T-cell (primary cell): ENCODE results near the gene PRR5L. TPM values are rescaled to one million over a fixed set of nuclear protein-coding genes. Genes with fewer than 3 reads are reported as not detected.

Source experiments
- ATAC-seq, 4 experiments: fragments of 200-7000 bp in 3 of 4; fragments of 150-1000 bp in 1 of 4; cut with Tn5 transposase; replicated peaks in 1 of 4; 1 replicate in 3 of 4; 2 replicates in 1 of 4; pipeline ENCODE4 v1.10.0; 2021; ENCODE audit warnings: moderate library complexity in 3 of 4, mild to moderate bottlenecking in 2 of 4, moderate number of reproducible peaks in 1 of 4
- CTCF ChIA-PET, 2 donors: fragments of 300-600 bp; sonication (Branson Sonifier 250); formaldehyde crosslinking; loops; one replicate each; lab custom pipeline; 2022; ENCODE audit warnings: antibody characterized with exemption in 2 of 2; lab: Charles Lee
- POLR2A ChIA-PET, 2 donors: fragments of 300-600 bp; sonication (Branson Sonifier 250); formaldehyde crosslinking; loops; one replicate each; lab custom pipeline; 2022; ENCODE audit warnings: antibody characterized with exemption in 2 of 2; lab: Charles Lee
- DNase-seq, 35 experiments: peaks; one replicate each; pipeline versions ENCODE4 v3.0.0 to v3.0.0-alpha.2; 2013 to 2023
- H3K27ac ChIP-seq: one replicate; pipeline ENCODE4 v1.5.1; 2013; ENCODE audit warnings: low read length
- H3K27me3 ChIP-seq, 2 experiments: replicated peaks in 1 of 2; 1 replicate in 1 of 2; 2 replicates in 1 of 2; pipeline versions ENCODE4 v1.6.1 to v1.7.0; 2013; ENCODE audit warnings: low read length in 1 of 2, mixed read lengths in 1 of 2; ENCODE audit not compliant: control insufficient read depth in 2 of 2, insufficient read depth in 2 of 2; ENCODE audit errors: extremely low read depth in 1 of 2
- H3K36me3 ChIP-seq, 2 donors: 1 replicate in 1 of 2; 2 replicates in 1 of 2; pipeline versions ENCODE4 v1.6.1 to v1.7.0; 2013; ENCODE audit warnings: low read length in 1 of 2; ENCODE audit not compliant: control insufficient read depth in 2 of 2, insufficient read depth in 1 of 2; ENCODE audit errors: extremely low read depth in 1 of 2
- H3K4me1 ChIP-seq, 2 experiments: 1 replicate in 1 of 2; 2 replicates in 1 of 2; pipeline versions ENCODE4 v1.6.1 to v1.7.0; 2013; ENCODE audit warnings: low read length in 2 of 2, mixed read lengths in 1 of 2; ENCODE audit not compliant: insufficient read depth in 2 of 2, control insufficient read depth in 1 of 2; ENCODE audit errors: extremely low read depth in 1 of 2
- H3K4me3 ChIP-seq, 2 donors: 1 replicate in 1 of 2; 2 replicates in 1 of 2; pipeline versions ENCODE4 v1.5.1 to v1.7.0; 2013; ENCODE audit warnings: mild to moderate bottlenecking in 2 of 2, low read length in 1 of 2, moderate library complexity in 1 of 2; ENCODE audit not compliant: control insufficient read depth in 1 of 2; ENCODE audit errors: extremely low read depth in 1 of 2
- H3K9me3 ChIP-seq: 2 replicates; pipeline ENCODE4 v1.7.0; 2013
- H3K27ac Mint-ChIP-seq, 2 donors: one replicate each; pipeline ENCODE4 v1.8.0; 2020 to 2021; ENCODE audit warnings: mild to moderate bottlenecking in 2 of 2, mixed read lengths in 2 of 2
- H3K27me3 Mint-ChIP-seq, 2 donors: one replicate each; pipeline ENCODE4 v1.8.0; 2021 to 2022; ENCODE audit warnings: mixed read lengths in 2 of 2
- H3K36me3 Mint-ChIP-seq: one replicate; pipeline ENCODE4 v1.8.0; 2021; ENCODE audit warnings: mixed read lengths
- H3K4me1 Mint-ChIP-seq, 3 donors: one replicate each; pipeline ENCODE4 v1.8.0; 2020 to 2022; ENCODE audit warnings: mixed read lengths in 3 of 3, mild to moderate bottlenecking in 1 of 3
- H3K4me3 Mint-ChIP-seq, 3 donors: one replicate each; pipeline ENCODE4 v1.8.0; 2020 to 2022; ENCODE audit warnings: mild to moderate bottlenecking in 3 of 3, mixed read lengths in 3 of 3, moderate library complexity in 3 of 3
- H3K9me3 Mint-ChIP-seq, 3 donors: one replicate each; pipeline ENCODE4 v1.8.0; 2020 to 2022; ENCODE audit warnings: mixed read lengths in 3 of 3
- WGBS: methylation state at CpG from one replicate; pipeline ENCODE4 v1.1.5; 2013; ENCODE audit warnings: missing lambda C conversion rate; ENCODE audit not compliant: insufficient coverage; 5-methylcytosine and 5-hydroxymethylcytosine counted together
- total RNA-seq, 35 experiments: library from RNA in 6 of 35; stranded (reverse) in 6 of 35; fragments of 120-200 nt in 1 of 35; gene quantifications; one replicate each; pipeline versions ENCODE4 v1.2.1 to v1.2.4 and lab custom pipeline; 2013 to 2026

Gene PRR5L
- total RNA-seq, 5 donors from 2014 or later (not counting 1 experiment from before 2014, with no cell fraction given) = 22.3 to 64.0 (median 31.3) TPM

GRCh38 chr11:36386411-36386810, 90.3 kb downstream of the PRR5L start:
- H3K27me3 Mint-ChIP-seq = peaks cover 0 to 4% of the 10 kb centered on the region in 2 donors
- H3K27me3 ChIP-seq = no peaks in the 10 kb centered on the region
- ATAC-seq (no peak), DNase-seq (no peak)
- H3K4me3 ChIP-seq = no peak overlapping the region
- H3K4me1 Mint-ChIP-seq = peaks cover 6 to 69% (median 25%) of the 10 kb centered on the region in 3 donors
- no peaks in the 10 kb centered on the region for H3K9me3 Mint-ChIP-seq
- WGBS = 100% methylated on average over 2 of the region's 3 CpGs
- H3K36me3 Mint-ChIP-seq = peaks cover 3% of the 10 kb centered on the region
- ChIA-PET CTCF (no interaction called here), POLR2A (no interaction called here)
- no peak overlapping the region for H3K4me3 Mint-ChIP-seq
- H3K36me3 ChIP-seq = peaks cover 0 to 11% of the 10 kb centered on the region in 2 donors
- peak overlapping the region in 1 of 2 donors; percentile 33 for H3K27ac Mint-ChIP-seq
- H3K9me3 ChIP-seq = no peaks in the 10 kb centered on the region
- no peak overlapping the region for H3K27ac ChIP-seq
- H3K4me1 ChIP-seq = peaks cover 0 to 45% of the 10 kb centered on the region in 2 experiments

GRCh38 chr11:36388071-36388470, 92.0 kb downstream of the PRR5L start:
- H3K4me1 ChIP-seq = peaks cover 0 to 37% of the 10 kb centered on the region in 2 experiments
- H3K36me3 Mint-ChIP-seq = peaks cover 3% of the 10 kb centered on the region
- no peaks in the 10 kb centered on the region for H3K27me3 ChIP-seq
- H3K27me3 Mint-ChIP-seq = peaks cover 1 to 4% of the 10 kb centered on the region in 2 donors
- DNase-seq = no peak
- no peaks in the 10 kb centered on the region for H3K9me3 ChIP-seq
- no peak overlapping the region for H3K4me3 ChIP-seq
- H3K27ac Mint-ChIP-seq = no peak overlapping the region
- H3K9me3 Mint-ChIP-seq = no peaks in the 10 kb centered on the region
- peaks cover 16 to 72% (median 33%) of the 10 kb centered on the region in 3 donors for H3K4me1 Mint-ChIP-seq
- ATAC-seq = no peak
- H3K27ac ChIP-seq = no peak overlapping the region
- CTCF ChIA-PET = no interaction called here
- POLR2A ChIA-PET = interaction anchor here in 1 of 2 donors (0.7 kb wide), 1 partner anchor 1225 kb away, joined by 6 read pairs; no protein-coding TSS in a partner anchor
- H3K4me3 Mint-ChIP-seq = no peak overlapping the region
- peaks cover 0 to 3% of the 10 kb centered on the region in 2 donors for H3K36me3 ChIP-seq
- WGBS = no CpG with 5 or more reads among the region's 2 CpGs

GRCh38 chr11:36388951-36389350, 92.9 kb downstream of the PRR5L start:
- Histone ChIP-seq H3K36me3 (peaks cover 0 to 3% of the 10 kb centered on the region in 2 donors), H3K9me3 (no peaks in the 10 kb centered on the region), H3K4me1 (peaks cover 0 to 40% of the 10 kb centered on the region in 2 experiments), H3K27ac (no peak overlapping the region), H3K4me3 (no peak overlapping the region), H3K27me3 (no peaks in the 10 kb centered on the region)
- Mint-ChIP-seq H3K36me3 (peaks cover 3% of the 10 kb centered on the region), H3K9me3 (no peaks in the 10 kb centered on the region), H3K4me3 (no peak overlapping the region), H3K27me3 (peaks cover 1 to 4% of the 10 kb centered on the region in 2 donors), H3K27ac (peak overlapping the region in 1 of 2 donors; percentile 24), H3K4me1 (peaks cover 23 to 79% (median 40%) of the 10 kb centered on the region in 3 donors)
- no peak for DNase-seq
- WGBS = no CpG with 5 or more reads among the region's 7 CpGs
- ChIA-PET CTCF (no interaction called here), POLR2A (no interaction called here)
- ATAC-seq = no peak

- Mint-ChIP-seq H3K9me3 (no peaks in the 10 kb centered on the region), H3K36me3 (peaks cover 3% of the 10 kb centered on the region), H3K4me1 (peaks cover 27 to 79% (median 40%) of the 10 kb centered on the region in 3 donors), H3K27ac (peak overlapping the region; percentile 25 to 45), H3K4me3 (no peak overlapping the region), H3K27me3 (peaks cover 0 to 1% of the 10 kb centered on the region in 2 donors)
- ATAC-seq (no peak), DNase-seq (no peak)
- no peaks in the 10 kb centered on the region for H3K9me3 ChIP-seq
- H3K4me1 ChIP-seq = peaks cover 0 to 48% of the 10 kb centered on the region in 2 experiments
- CTCF ChIA-PET = interaction anchor here (0.7 kb wide), 3 partner anchors 13 to 67 kb away, joined by 3 to 6 read pairs (median 5); no protein-coding TSS in a partner anchor
- H3K36me3 ChIP-seq = peaks cover 0 to 5% of the 10 kb centered on the region in 2 donors
- POLR2A ChIA-PET = no interaction called here
- H3K4me3 ChIP-seq = no peak overlapping the region
- H3K27ac ChIP-seq = no peak overlapping the region
- H3K27me3 ChIP-seq = no peaks in the 10 kb centered on the region
- WGBS = 40% methylated on average over 1 of the region's 4 CpGs
Observed at GRCh38 chr11:36389811-36390210, 93.7 kb downstream of the PRR5L start.

GRCh38 chr11:36390963-36391471, 94.9 kb downstream of the PRR5L start:
- Histone ChIP-seq H3K36me3 (peaks cover 0 to 9% of the 10 kb centered on the region in 2 donors), H3K27ac (no peak overlapping the region), H3K4me1 (peaks cover 0 to 45% of the 10 kb centered on the region in 2 experiments), H3K9me3 (no peaks in the 10 kb centered on the region), H3K27me3 (peaks cover 0 to 5% of the 10 kb centered on the region in 2 experiments), H3K4me3 (no peak overlapping the region)
- Mint-ChIP-seq H3K27me3 (peaks cover 0 to 1% of the 10 kb centered on the region in 2 donors), H3K4me1 (peaks cover 25 to 71% (median 36%) of the 10 kb centered on the region in 3 donors), H3K9me3 (no peaks in the 10 kb centered on the region), H3K36me3 (peaks cover 3% of the 10 kb centered on the region), H3K27ac (peak overlapping the region in 1 of 2 donors; percentile 74), H3K4me3 (no peak overlapping the region)
- ChIA-PET CTCF (no interaction called here), POLR2A (no interaction called here)
- no peak for ATAC-seq
- peak in 1 of 35 experiments; percentile 23 for DNase-seq
- no CpG with 5 or more reads among the region's 4 CpGs for whole genome bisulfite sequencing

GRCh38 chr11:36392196-36392595, 96.1 kb downstream of the PRR5L start:
- Histone ChIP-seq H3K4me3 (no peak overlapping the region), H3K9me3 (no peaks in the 10 kb centered on the region), H3K27ac (no peak overlapping the region), H3K27me3 (peaks cover 0 to 6% of the 10 kb centered on the region in 2 experiments), H3K36me3 (peaks cover 0 to 17% of the 10 kb centered on the region in 2 donors), H3K4me1 (peaks cover 0 to 38% of the 10 kb centered on the region in 2 experiments)
- peaks cover 25 to 63% (median 36%) of the 10 kb centered on the region in 3 donors for H3K4me1 Mint-ChIP-seq
- ChIA-PET POLR2A (no interaction called here), CTCF (no interaction called here)
- ATAC-seq (no peak), DNase-seq (no peak)
- H3K27ac Mint-ChIP-seq = peak overlapping the region in 1 of 2 donors; percentile 19
- whole genome bisulfite sequencing = no CpG with 5 or more reads among the region's 2 CpGs
- H3K36me3 Mint-ChIP-seq = no peaks in the 10 kb centered on the region
- H3K9me3 Mint-ChIP-seq = no peaks in the 10 kb centered on the region
- peaks cover 0 to 1% of the 10 kb centered on the region in 2 donors for H3K27me3 Mint-ChIP-seq
- H3K4me3 Mint-ChIP-seq = no peak overlapping the region
